ENCODE results near the gene TMEM255A. TPM values are rescaled to one million over a fixed set of nuclear protein-coding genes. Genes with fewer than 3 reads are reported as not detected.

The TMEM255A gene
- total RNA-seq, 2 experiments from 2014 or later = not detected

- no peak overlapping the region for H3K4me3 Mint-ChIP-seq
- POLR2A ChIA-PET = interaction anchor here (4.2 kb wide), 1 partner anchor 61 kb away, joined by 42 read pairs; the partner anchor contains the start of gene ZBTB33
Measured at GRCh38 chrX:120311727-120312063, 434 bp upstream of the TMEM255A start.

GRCh38 chrX:120309873-120310705, 1.2 kb downstream of the TMEM255A start:
- H3K27me3 ChIP-seq (ENCODE audit: control insufficient read depth in 1 of 2, insufficient read depth in 2 of 2, low read length in 2 of 2) = peaks cover 10 to 24% of the 10 kb centered on the region in 2 experiments
- H3K27me3 Mint-ChIP-seq = peaks cover 54% of the 10 kb centered on the region
- no peak for ATAC-seq (ENCODE audit: poor library complexity)
- H3K36me3 ChIP-seq (ENCODE audit: insufficient read depth, low read length) = no peaks in the 10 kb centered on the region
- peaks cover 5% of the 10 kb centered on the region for H3K36me3 Mint-ChIP-seq (ENCODE audit: low read depth)
- DNase-seq = peak in 4 of 14 experiments; percentile 31 to 47 (median 44)
- intact Hi-C loops (cut with DNase I, micrococcal nuclease) = loop anchor here (5.0 kb wide), 2 partner anchors 58 to 162 kb away; partner anchors contain the start of gene ZBTB33 (in 2 of the 2)
- H3K27ac ChIP-seq (ENCODE audit: low read depth in 1 of 2, low read length in 2 of 2) = no peak overlapping the region
- no peaks in the 10 kb centered on the region for H3K9me3 Mint-ChIP-seq
- TF ChIP-seq CTCF (IDR thresholded peaks at IDR 0.05) = no peak
- peak overlapping the region; percentile 72 for H3K27ac Mint-ChIP-seq
- H3K4me1 Mint-ChIP-seq (ENCODE audit: low read depth) = peaks cover 25% of the 10 kb centered on the region
- ChIA-PET POLR2A (interaction anchor here (0.6 to 4.2 kb wide), 8 partner anchors 10 to 294 kb away, joined by 3 to 42 read pairs (median 6); partner anchors contain the start of genes MCTS1 and ZBTB33), CTCF (interaction anchor here (0.8 to 2.2 kb wide), 11 partner anchors 9 to 176 kb away, joined by 3 to 15 read pairs (median 3); partner anchors contain the start of genes LAMP2 and ZBTB33)
- no peaks in the 10 kb centered on the region for H3K9me3 ChIP-seq (ENCODE audit: control insufficient read depth in 1 of 2, insufficient read depth in 1 of 2, low read length in 2 of 2)
- H3K4me3 Mint-ChIP-seq = peak overlapping the region; percentile 85
- H3K4me3 ChIP-seq (ENCODE audit: low read length) = peak overlapping the region; percentile 64
- peaks cover 29% of the 10 kb centered on the region for H3K4me1 ChIP-seq (ENCODE audit: insufficient read depth, low read length)

More at GRCh38 chrX:120311727-120312063, 434 bp upstream of the TMEM255A start:
- Mint-ChIP-seq H3K27ac (no peak overlapping the region), H3K4me1 (ENCODE audit: low read depth) (peaks cover 21% of the 10 kb centered on the region), H3K9me3 (no peaks in the 10 kb centered on the region), H3K36me3 (ENCODE audit: low read depth) (peaks cover 5% of the 10 kb centered on the region), H3K27me3 (peaks cover 55% of the 10 kb centered on the region)
- no peak for TF ChIP-seq CTCF (IDR thresholded peaks at IDR 0.05)
- Histone ChIP-seq H3K9me3 (ENCODE audit: control insufficient read depth in 1 of 2, insufficient read depth in 1 of 2, low read length in 2 of 2) (no peaks in the 10 kb centered on the region), H3K4me1 (ENCODE audit: insufficient read depth, low read length) (peaks cover 29% of the 10 kb centered on the region), H3K27me3 (ENCODE audit: control insufficient read depth in 1 of 2, insufficient read depth in 2 of 2, low read length in 2 of 2) (peaks cover 12 to 24% of the 10 kb centered on the region in 2 experiments), H3K4me3 (ENCODE audit: low read length) (no peak overlapping the region), H3K27ac (ENCODE audit: low read depth in 1 of 2, low read length in 2 of 2) (no peak overlapping the region), H3K36me3 (ENCODE audit: insufficient read depth, low read length) (no peaks in the 10 kb centered on the region)
- intact Hi-C loops (cut with DNase I, micrococcal nuclease) = loop anchor here in 1 of 2 experiments (5.0 kb wide), 1 partner anchor 161 kb away; no protein-coding TSS in a partner anchor
- ATAC-seq (ENCODE audit: poor library complexity) (no peak), DNase-seq (no peak)
- CTCF ChIA-PET = interaction anchor here (1.1 kb wide), 1 partner anchor 10 kb away, joined by 3 read pairs; no protein-coding TSS in a partner anchor

GRCh38 chrX:120308959-120309872, 2.0 kb downstream of the TMEM255A start:
- POLR2A ChIA-PET = interaction anchor here (0.6 to 4.2 kb wide), 9 partner anchors 9 to 295 kb away, joined by 3 to 42 read pairs (median 5); partner anchors contain the start of genes MCTS1 and ZBTB33
- H3K4me3 ChIP-seq (ENCODE audit: low read length) = peak overlapping the region; percentile 64
- peak; percentile 51 for TF ChIP-seq CTCF (IDR thresholded peaks at IDR 0.05)

More at GRCh38 chrX:120308959-120309872, 2.0 kb downstream of the TMEM255A start:
- H3K36me3 ChIP-seq (ENCODE audit: insufficient read depth, low read length) = no peaks in the 10 kb centered on the region
- CTCF ChIA-PET = interaction anchor here (0.7 to 2.2 kb wide), 15 partner anchors 10 to 177 kb away, joined by 3 to 15 read pairs (median 3); partner anchors contain the start of genes LAMP2 and ZBTB33
- intact Hi-C loops (cut with DNase I, micrococcal nuclease) = loop anchor here (5.0 kb wide), 1 partner anchor 57 kb away; the partner anchor contains the start of gene ZBTB33 (in 2 of the 2)
- Mint-ChIP-seq H3K36me3 (ENCODE audit: low read depth) (peaks cover 5% of the 10 kb centered on the region), H3K27ac (peak overlapping the region; percentile 72), H3K27me3 (peaks cover 49% of the 10 kb centered on the region), H3K4me3 (peak overlapping the region; percentile 85), H3K4me1 (ENCODE audit: low read depth) (peaks cover 25% of the 10 kb centered on the region), H3K9me3 (no peaks in the 10 kb centered on the region)
- no peaks in the 10 kb centered on the region for H3K9me3 ChIP-seq (ENCODE audit: control insufficient read depth in 1 of 2, insufficient read depth in 1 of 2, low read length in 2 of 2)
- peaks cover 29% of the 10 kb centered on the region for H3K4me1 ChIP-seq (ENCODE audit: insufficient read depth, low read length)
- no peak overlapping the region for H3K27ac ChIP-seq (ENCODE audit: low read depth in 1 of 2, low read length in 2 of 2)
- DNase-seq (peak; percentile 45 to 89 (median 65)), ATAC-seq (ENCODE audit: poor library complexity) (peak; percentile 95)
- H3K27me3 ChIP-seq (ENCODE audit: control insufficient read depth in 1 of 2, insufficient read depth in 2 of 2, low read length in 2 of 2) = peaks cover 10 to 24% of the 10 kb centered on the region in 2 experiments
